ENCODE results near the gene VSIG10.

- TF ChIP-seq, protein P1, sequence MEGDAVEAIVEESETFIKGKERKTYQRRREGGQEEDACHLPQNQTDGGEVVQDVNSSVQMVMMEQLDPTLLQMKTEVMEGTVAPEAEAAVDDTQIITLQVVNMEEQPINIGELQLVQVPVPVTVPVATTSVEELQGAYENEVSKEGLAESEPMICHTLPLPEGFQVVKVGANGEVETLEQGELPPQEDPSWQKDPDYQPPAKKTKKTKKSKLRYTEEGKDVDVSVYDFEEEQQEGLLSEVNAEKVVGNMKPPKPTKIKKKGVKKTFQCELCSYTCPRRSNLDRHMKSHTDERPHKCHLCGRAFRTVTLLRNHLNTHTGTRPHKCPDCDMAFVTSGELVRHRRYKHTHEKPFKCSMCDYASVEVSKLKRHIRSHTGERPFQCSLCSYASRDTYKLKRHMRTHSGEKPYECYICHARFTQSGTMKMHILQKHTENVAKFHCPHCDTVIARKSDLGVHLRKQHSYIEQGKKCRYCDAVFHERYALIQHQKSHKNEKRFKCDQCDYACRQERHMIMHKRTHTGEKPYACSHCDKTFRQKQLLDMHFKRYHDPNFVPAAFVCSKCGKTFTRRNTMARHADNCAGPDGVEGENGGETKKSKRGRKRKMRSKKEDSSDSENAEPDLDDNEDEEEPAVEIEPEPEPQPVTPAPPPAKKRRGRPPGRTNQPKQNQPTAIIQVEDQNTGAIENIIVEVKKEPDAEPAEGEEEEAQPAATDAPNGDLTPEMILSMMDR (IDR thresholded peaks at IDR 0.05; ENCODE audit: poor library complexity): no peak
- TF ChIP-seq EZH2phosphoT487 (IDR thresholded peaks at IDR 0.05; ENCODE audit: low read depth, severe bottlenecking, unreplicated experiment): no peak
Observed at GRCh38 chr12:118137148-118137678, 33.4 kb upstream of the VSIG10 start.
